GM10847 (cell line): Measurements from ENCODE around the gene FAM169A.

Experiments
- POLR2A ChIP-seq: IDR thresholded peaks from 2 replicates; pipeline ENCODE4 v1.6.1; 2011; ENCODE audit not compliant: insufficient read length; ENCODE audit errors: extremely low read depth

Gene FAM169A

GRCh38 chr5:74829413-74829812 is 36.8 kb downstream of the FAM169A start:
- no peak for TF ChIP-seq POLR2A

- no peak for TF ChIP-seq POLR2A
These were observed 43.9 kb downstream of the FAM169A start for GRCh38 chr5:74822288-74822687.

DNA sequence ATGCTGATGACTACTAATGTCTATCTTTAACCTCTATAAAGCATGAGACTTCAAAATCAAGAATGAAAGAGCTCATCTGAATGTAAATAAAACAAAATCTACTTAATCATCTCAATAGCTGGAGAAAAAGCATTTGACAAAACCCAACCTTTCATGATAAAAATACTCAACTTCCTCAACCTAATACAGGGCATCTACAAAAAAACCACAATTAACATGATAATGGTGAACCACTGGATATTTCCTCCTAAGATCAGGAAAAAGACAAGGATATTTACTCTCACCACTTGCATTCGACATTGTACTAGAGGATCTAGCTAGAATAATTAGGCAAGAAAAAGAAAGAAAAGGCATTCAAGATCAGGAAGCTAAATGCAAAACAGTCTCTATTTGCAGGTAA is 49.3 kb downstream of the FAM169A start:
- no peak for TF ChIP-seq POLR2A

DNA sequence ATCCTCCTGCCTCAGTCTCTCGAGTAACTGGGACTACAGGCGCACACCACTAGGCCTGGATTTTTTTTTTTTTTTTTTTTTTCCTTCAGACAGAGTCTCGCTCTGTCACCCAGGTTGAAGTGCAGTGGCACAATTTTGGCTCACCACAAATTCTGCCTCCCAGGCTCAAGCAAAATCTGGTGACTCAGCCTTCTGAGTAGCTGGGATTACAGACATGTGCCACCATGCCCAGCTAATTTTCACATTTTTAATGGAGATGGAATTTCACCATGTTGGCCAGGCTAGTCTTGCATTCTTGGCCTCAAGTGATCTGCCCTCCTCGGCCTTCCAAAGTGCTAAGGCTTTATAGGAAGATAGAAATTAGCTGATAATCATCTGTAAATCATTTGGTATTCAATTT is 55.3 kb downstream of the FAM169A start:
- TF ChIP-seq POLR2A: no peak

- TF ChIP-seq POLR2A: no peak
These were observed 64.2 kb downstream of the FAM169A start for GRCh38 chr5:74801941-74802340.

- TF ChIP-seq POLR2A: no peak
These were observed 65.0 kb downstream of the FAM169A start for GRCh38 chr5:74801197-74801596.

DNA sequence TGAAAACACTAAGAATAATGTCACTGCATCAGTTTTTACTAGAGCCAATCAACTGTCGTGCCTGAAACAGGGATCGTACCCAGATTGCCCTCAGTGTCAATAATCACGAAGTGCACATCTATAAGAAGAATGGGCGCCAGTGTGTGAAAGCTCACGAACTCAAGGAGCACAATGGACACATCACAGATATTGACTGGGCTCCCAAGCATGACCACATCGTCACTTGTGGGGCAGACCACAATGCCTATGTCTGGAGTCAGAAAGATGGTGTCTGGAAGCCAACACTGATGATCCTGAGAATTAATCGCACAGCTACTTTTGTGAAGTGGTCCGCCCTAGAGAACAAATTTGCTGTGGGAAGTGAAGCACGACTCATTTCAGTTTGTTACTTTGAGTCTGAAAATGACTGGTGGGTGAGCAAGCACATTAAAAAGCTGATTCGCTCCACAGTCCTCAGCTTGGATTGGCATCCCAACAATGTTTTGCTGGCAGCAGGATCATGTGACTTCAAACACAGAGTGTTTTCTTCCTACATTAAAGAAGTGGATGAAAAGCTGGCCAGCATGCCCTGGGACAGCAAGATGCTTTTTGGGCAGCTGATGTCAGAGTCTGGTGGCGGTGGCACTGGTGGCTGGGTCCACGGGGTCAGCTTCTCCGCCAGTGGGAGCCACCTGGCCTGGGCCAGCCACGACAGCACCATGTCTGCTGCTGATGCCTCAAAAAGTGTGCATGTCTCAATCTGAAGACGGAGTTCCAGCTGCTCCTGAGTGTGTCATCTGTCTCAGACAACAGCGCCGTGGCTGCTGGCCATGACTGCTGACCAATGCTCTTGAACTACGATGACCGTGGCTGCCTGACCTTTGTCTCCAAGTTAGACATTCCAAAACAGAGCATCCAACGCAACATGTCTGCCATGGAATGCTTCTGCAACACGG is 66.9 kb downstream of the FAM169A start:
- no peak for TF ChIP-seq POLR2A

DNA sequence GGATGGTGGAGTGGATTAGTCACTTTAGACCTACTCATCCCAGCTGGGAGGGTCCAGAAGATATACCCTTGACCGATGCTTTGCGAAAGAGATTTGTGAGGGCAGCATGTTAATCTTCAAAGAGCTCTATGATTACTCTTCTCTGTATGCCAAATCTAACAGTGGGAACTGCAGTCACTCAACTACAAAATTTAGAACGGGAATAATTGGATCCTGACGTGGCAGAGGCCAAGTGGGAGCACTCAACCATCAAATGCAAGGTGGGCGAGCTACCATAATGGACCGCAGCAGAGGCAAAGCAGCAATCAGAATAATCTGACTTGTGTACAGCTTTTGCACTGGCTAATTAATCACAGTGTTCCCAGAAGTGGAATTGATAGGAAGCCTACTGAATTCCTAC is 78.8 kb downstream of the FAM169A start:
- no peak for TF ChIP-seq POLR2A

GRCh38 chr5:74786851-74787250 is 79.3 kb downstream of the FAM169A start:
- TF ChIP-seq POLR2A: no peak

- no peak for TF ChIP-seq POLR2A
These were observed 87.6 kb downstream of the FAM169A start for GRCh38 chr5:74778609-74779008.

- no peak for TF ChIP-seq POLR2A
These were observed 93.8 kb downstream of the FAM169A start for GRCh38 chr5:74772359-74772758.

DNA sequence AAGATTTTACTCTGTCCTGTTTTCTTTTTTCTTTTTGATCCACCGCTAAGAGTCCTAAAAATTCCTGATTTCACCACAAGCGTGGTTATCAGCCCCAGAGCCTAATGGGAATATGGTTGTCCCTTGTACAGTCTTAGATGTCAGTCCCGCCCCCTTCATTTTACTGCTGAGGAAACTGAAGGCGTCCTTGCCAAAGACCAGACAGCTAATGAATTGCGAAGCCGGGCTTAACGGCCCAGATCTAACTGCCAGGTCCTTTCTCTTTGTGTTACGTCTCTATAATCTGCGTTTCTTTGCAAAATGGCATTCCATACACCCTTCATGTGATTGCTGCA is 98.6 kb downstream of the FAM169A start:
- no peak for TF ChIP-seq POLR2A

DNA sequence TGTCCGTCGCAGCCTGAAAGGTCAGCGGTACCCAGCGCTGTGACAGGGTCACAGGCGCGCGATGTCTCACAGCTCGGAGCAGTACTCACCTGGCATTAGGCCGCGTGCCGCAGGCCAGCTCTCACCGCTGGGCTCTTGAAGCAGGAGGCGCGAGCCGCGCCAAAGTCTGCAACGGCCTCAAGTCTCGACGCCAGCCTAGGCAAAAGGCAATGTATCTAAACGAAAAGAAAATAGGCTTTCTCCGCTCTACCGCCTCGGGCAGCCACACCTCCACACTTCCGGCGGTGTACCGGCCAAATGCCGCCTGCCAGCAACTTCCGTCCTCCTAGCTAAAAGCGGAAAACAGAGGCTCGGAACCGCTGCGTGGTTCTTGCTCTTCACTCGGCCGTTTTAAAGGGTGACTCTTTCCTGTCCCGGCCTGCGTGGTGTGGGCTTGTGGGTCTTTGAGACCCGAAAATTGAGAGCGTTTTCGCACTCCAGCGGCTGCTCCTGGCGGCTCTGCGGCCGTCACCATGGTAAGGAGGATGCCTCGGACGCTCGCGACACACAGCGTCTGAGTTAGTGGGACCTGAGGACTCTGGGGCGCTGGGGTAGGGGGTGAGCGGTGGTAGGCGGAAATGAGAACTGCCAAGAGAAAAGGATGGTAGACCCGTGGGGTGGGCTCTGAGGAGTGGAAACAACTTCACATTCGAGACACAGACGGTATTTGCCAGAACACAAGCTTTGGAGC is 99.2 kb downstream of the FAM169A start, which contains the start of the genes GFM2 and NSA2:
TSS of gene GFM2 (minus strand) at position 269 of the 730 bp plus-strand sequence. CDS start 3,375 bp downstream, outside the sequence.
TSS of gene NSA2 (plus strand) at position 401 of the 730 bp plus-strand sequence. CDS start at position 513, 112 bp downstream.
- peak; percentile 60 for TF ChIP-seq POLR2A

GRCh38 chr5:74766418-74766848 is 99.8 kb downstream of the FAM169A start:
- TF ChIP-seq POLR2A: no peak

- TF ChIP-seq POLR2A: no peak
These were observed 100.3 kb downstream of the FAM169A start for GRCh38 chr5:74765929-74766328.

- TF ChIP-seq POLR2A: no peak
These were observed 101.0 kb downstream of the FAM169A start for GRCh38 chr5:74765201-74765600.

DNA sequence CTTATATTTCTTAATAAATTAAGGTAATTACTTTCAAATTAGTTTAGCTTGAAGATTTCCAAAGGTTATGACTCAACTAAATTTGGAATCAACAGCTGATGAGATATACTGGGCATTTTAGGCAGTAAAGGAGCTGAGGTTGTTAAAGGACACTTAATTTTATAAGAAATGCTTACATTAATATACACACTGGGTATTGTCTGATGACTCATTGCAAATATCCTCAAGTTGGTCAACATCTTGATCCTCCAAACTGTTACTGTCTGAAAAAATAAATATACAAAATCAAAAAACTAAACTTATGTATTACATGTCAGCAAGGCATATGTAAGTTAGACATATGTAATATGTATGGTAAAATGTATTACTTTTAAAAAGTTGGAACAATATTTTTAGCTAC is 102.7 kb downstream of the FAM169A start:
- TF ChIP-seq POLR2A: no peak

DNA sequence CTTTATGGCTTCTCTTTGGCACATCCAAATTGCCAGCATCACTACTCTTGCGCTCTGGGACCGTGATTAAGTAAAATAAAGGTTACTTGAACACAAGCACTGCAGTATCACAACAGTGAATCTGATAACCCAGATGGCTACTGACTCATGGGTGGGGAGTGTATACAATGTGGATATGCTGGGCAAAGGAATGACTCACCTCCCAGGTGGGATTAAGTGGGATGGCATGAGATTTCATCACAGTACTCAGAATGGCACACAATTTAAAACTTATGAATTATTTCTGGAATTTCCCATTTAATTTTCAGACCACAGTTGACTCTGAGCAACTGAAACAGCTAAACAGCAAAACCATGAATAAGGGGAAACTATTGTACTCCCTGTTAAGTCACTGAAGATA is 103.6 kb downstream of the FAM169A start:
- no peak for TF ChIP-seq POLR2A
